HepG2 (cell line): ENCODE measurements around the gene CEL. TPM values are rescaled to one million over a fixed set of nuclear protein-coding genes. Genes with fewer than 3 reads are reported as not detected.

ENCODE experiments used
- ATAC-seq: fragments of 200-7000 bp; cut with Tn5 transposase; 3 replicates; pipeline ENCODE4 v1.9.1; 2020; ENCODE audit warnings: mild to moderate bottlenecking, moderate library complexity
- BruUV-seq: library from RNA; stranded (reverse); fragments of 400-500 nt; replicated peaks from 2 replicates; lab custom pipeline; 2021; lab: Mats Ljungman, UMichigan
- CTCF ChIA-PET: fragments of 300-600 bp; formaldehyde crosslinking; extraction: SDS; loops from one replicate; lab custom pipeline; 2021; ENCODE audit warnings: low total read pairs, inconsistent platforms, low intra/inter-chr PET ratio; lab: Yijun Ruan, JAX
- POLR2A ChIA-PET: fragments of 350-600 bp; sonication (Branson Sonifier 250); formaldehyde crosslinking; loops from one replicate; lab custom pipeline; 2020; ENCODE audit warnings: antibody characterized with exemption, inconsistent platforms; lab: Yijun Ruan, JAX
- DNase-seq: peaks from one replicate; pipeline ENCODE4 v3.0.0-alpha.2; 2015; ENCODE audit warnings: low spot score
- FAIRE-seq: peaks from 3 replicates; lab custom pipeline; 2011; peaks lifted over from hg19 to GRCh38; lab: Jason Lieb, UNC
- H2AFZ ChIP-seq: one replicate; pipeline ENCODE4 v1.6.1; 2011; ENCODE audit warnings: low read length, inconsistent platforms
- H3K27ac ChIP-seq: fragments of 300-600 bp; 3 replicates; pipeline ENCODE4 v1.8.0; 2011; ENCODE audit warnings: mixed run types, mild to moderate bottlenecking, mixed read lengths, low read length, inconsistent platforms; ENCODE audit not compliant: insufficient read depth; ENCODE audit errors: extremely low read length
- H3K27me3 ChIP-seq, 2 experiments: fragments of 200-600 bp in 1 of 2; 2 replicates in 1 of 2; 3 replicates in 1 of 2; pipeline versions ENCODE4 v1.6.0 to v1.8.0; 2011; ENCODE audit warnings: low read length in 2 of 2, mild to moderate bottlenecking in 2 of 2, moderate library complexity in 2 of 2, inconsistent platforms in 1 of 2; ENCODE audit not compliant: insufficient read depth in 2 of 2, control insufficient read depth in 1 of 2
- H3K36me3 ChIP-seq, 2 experiments: fragments of 200-600 bp in 1 of 2; replicated peaks in 1 of 2; 2 replicates in 1 of 2; 3 replicates in 1 of 2; pipeline versions ENCODE4 v1.5.1 to v1.8.0; 2011; ENCODE audit warnings: low read length in 2 of 2, inconsistent platforms in 1 of 2; ENCODE audit not compliant: insufficient read depth in 2 of 2, control insufficient read depth in 1 of 2
- H3K4me1 ChIP-seq: 2 replicates; pipeline ENCODE4 v1.5.1; 2012; ENCODE audit warnings: low read length, inconsistent platforms; ENCODE audit not compliant: insufficient read depth
- H3K4me2 ChIP-seq: 2 replicates; pipeline ENCODE4 v1.6.0; 2011; ENCODE audit warnings: low read depth, low read length, inconsistent platforms
- H3K4me3 ChIP-seq, 3 experiments: fragments of 200-600 bp in 1 of 3; sonication (generic), shearing (Covaris generic) in 1 of 3; replicated peaks in 1 of 3; 2 replicates each; pipeline ENCODE4 v1.5.1; 2011 to 2016; ENCODE audit warnings: low read length in 3 of 3, inconsistent platforms in 2 of 3, low read depth in 2 of 3, mild to moderate bottlenecking in 2 of 3, control low read depth in 1 of 3, mixed read lengths in 1 of 3; ENCODE audit not compliant: insufficient read depth in 1 of 3
- H3K79me2 ChIP-seq: one replicate; pipeline ENCODE4 v1.6.1; 2011; ENCODE audit warnings: low read length, inconsistent platforms; ENCODE audit not compliant: insufficient read depth
- H3K9ac ChIP-seq: 2 replicates; pipeline ENCODE4 v1.6.0; 2011; ENCODE audit warnings: mild to moderate bottlenecking, low read depth, low read length, inconsistent platforms; ENCODE audit not compliant: insufficient read depth
- H3K9me3 ChIP-seq: 2 replicates; pipeline ENCODE4 v1.5.1; 2012; ENCODE audit warnings: mild to moderate bottlenecking, low read length
- H4K20me1 ChIP-seq: 2 replicates; pipeline ENCODE4 v1.6.0; 2011; ENCODE audit warnings: inconsistent platforms, mild to moderate bottlenecking, low read length, moderate library complexity; ENCODE audit not compliant: insufficient read depth
- ATRX ChIP-seq: sonication (generic); formaldehyde crosslinking; IDR thresholded peaks from 2 replicates; pipeline ENCODE4 v1.4.0; 2020; ENCODE audit warnings: missing genetic modification reagents, borderline replicate concordance
- NCOA5 ChIP-seq: sonication (generic); formaldehyde crosslinking; IDR thresholded peaks from 2 replicates; pipeline ENCODE4 v1.4.0; 2020; ENCODE audit warnings: missing genetic modification reagents
- NR2C2 ChIP-seq: sonication (generic); formaldehyde crosslinking; IDR thresholded peaks from 2 replicates; pipeline ENCODE4 v1.4.0; 2020; ENCODE audit warnings: missing genetic modification reagents, mild to moderate bottlenecking, moderate library complexity, borderline replicate concordance
- ZNF607 ChIP-seq: sonication (generic); formaldehyde crosslinking; IDR thresholded peaks from 2 replicates; pipeline ENCODE4 v1.5.1; 2020; ENCODE audit warnings: missing genetic modification reagents, mild to moderate bottlenecking, borderline replicate concordance
- ZNF75D ChIP-seq: sonication (generic); formaldehyde crosslinking; IDR thresholded peaks from 2 replicates; pipeline ENCODE4 v1.8.1; 2023; ENCODE audit warnings: missing genetic modification reagents, mild to moderate bottlenecking, borderline replicate concordance
- ZNF776 ChIP-seq: sonication (generic); formaldehyde crosslinking; IDR thresholded peaks from 2 replicates; pipeline ENCODE4 v1.4.0; 2020; ENCODE audit warnings: mild to moderate bottlenecking, missing genetic modification reagents
- WGBS: methylation state at CpG from one replicate; pipeline ENCODE4 v1.1.6; 2017; ENCODE audit warnings: low lambda C conversion rate; 5-methylcytosine and 5-hydroxymethylcytosine counted together
- in situ Hi-C: cut with HindIII; loops from 2 replicates; pipeline ENCODE4 v1.10.0; 2017; ENCODE audit warnings: low pct_unique_long_range_greater_than_20kb; ENCODE audit not compliant: extremely low pct_ligation_motif_present
- intact Hi-C: fragments of 100-400 bp; cut with micrococcal nuclease; formaldehyde crosslinking; loops from one replicate; pipeline ENCODE4 v1.10.0; 2022; ENCODE audit not compliant: unreplicated experiment
- polyA plus RNA-seq, 8 experiments: library from polyadenylated mRNA; depleted of rRNA in 3 of 8; stranded (reverse) in 7 of 8; unstranded in 1 of 8; fragments of >200 nt; fragmentation: Illumina TruSeq in 4 of 8; extraction: Trizol in 4 of 8; gene quantifications; 2 replicates each; pipeline versions ENCODE4 v1.2.1 to v1.2.3, GENCODE V29; 2011 to 2016; ENCODE audit warnings: low read depth in 4 of 8, missing spikeins in 1 of 8, mixed read lengths in 1 of 8; ENCODE audit not compliant: insufficient read depth in 1 of 8
- total RNA-seq, 5 experiments: library from RNA; depleted of rRNA; stranded (reverse); fragments of >200 nt; fragmentation: Illumina TruSeq; extraction: Trizol; gene quantifications; 2 replicates each; pipeline ENCODE4 v1.2.3, GENCODE V29; 2016; ENCODE audit warnings: low read depth in 1 of 5
- TF ChIP-seq, protein P1 (sequence below): sonication (generic); formaldehyde crosslinking; IDR thresholded peaks from 2 replicates; pipeline ENCODE4 v1.4.0; 2020; ENCODE audit warnings: missing genetic modification reagents; ENCODE audit errors: not compliant biosample characterization
- TF ChIP-seq, protein P2 (sequence below): sonication (generic); formaldehyde crosslinking; IDR thresholded peaks from 2 replicates; pipeline ENCODE4 v1.5.1; 2020; ENCODE audit warnings: missing genetic modification reagents, mild to moderate bottlenecking, borderline replicate concordance
- TF ChIP-seq, protein P3 (sequence below): sonication (generic); formaldehyde crosslinking; IDR thresholded peaks from 2 replicates; pipeline ENCODE4 v1.4.0; 2020; ENCODE audit warnings: mild to moderate bottlenecking, missing genetic modification reagents, borderline replicate concordance
- TF ChIP-seq, protein P4 (sequence below): sonication (generic); formaldehyde crosslinking; IDR thresholded peaks from 2 replicates; pipeline ENCODE4 v1.5.0; 2020; ENCODE audit warnings: missing genetic modification reagents

The CEL gene
- total and polyA plus RNA-seq, 2 of the 13 experiments (the other 11 are each of a cell fraction or from before 2014, with no cell fraction given) = 0.63 to 1.5 TPM

DNA sequence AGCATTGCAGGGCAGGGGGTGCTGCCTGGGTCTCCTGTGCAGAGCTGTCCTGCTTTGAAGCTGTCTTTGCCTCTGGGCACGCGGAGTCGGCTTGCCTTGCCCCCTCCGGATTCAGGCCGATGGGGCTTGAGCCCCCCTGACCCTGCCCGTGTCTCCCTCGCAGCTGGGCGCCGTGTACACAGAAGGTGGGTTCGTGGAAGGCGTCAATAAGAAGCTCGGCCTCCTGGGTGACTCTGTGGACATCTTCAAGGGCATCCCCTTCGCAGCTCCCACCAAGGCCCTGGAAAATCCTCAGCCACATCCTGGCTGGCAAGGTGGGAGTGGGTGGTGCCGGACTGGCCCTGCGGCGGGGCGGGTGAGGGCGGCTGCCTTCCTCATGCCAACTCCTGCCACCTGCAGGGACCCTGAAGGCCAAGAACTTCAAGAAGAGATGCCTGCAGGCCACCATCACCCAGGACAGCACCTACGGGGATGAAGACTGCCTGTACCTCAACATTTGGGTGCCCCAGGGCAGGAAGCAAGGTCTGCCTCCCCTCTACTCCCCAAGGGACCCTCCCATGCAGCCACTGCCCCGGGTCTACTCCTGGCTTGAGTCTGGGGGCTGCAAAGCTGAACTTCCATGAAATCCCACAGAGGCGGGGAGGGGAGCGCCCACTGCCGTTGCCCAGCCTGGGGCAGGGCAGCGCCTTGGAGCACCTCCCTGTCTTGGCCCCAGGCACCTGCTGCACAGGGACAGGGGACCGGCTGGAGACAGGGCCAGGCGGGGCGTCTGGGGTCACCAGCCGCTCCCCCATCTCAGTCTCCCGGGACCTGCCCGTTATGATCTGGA, 2.7 kb downstream of the CEL start:
- H3K4me3 ChIP-seq = no peak overlapping the region
- H4K20me1 ChIP-seq = no peaks in the 10 kb centered on the region
- intact Hi-C loops = no loop called here
- CTCF ChIA-PET = no interaction called here
- DNase-seq (no peak), FAIRE-seq (no peak), ATAC-seq (no peak)
- peaks cover 0 to 1% of the 10 kb centered on the region in 2 experiments; a peak in 1 of 5 replicates for H3K36me3 ChIP-seq
- BruUV-seq = no TSS peak
- POLR2A ChIA-PET = interaction anchor here (1.0 kb wide), 1 partner anchor 34 kb away, joined by 3 read pairs; the partner anchor contains the start of gene GTF3C5
- H3K9ac ChIP-seq = no peak overlapping the region
- TF ChIP-seq ZNF776 (no peak), ATRX (CRISPR knock-in tag) (no peak), NR2C2 (CRISPR knock-in tag) (no peak), ZNF75D (CRISPR knock-in tag) (no peak), NCOA5 (CRISPR knock-in tag) (no peak), ZNF607 (CRISPR knock-in tag) (no peak)
- TF ChIP-seq, protein P1, sequence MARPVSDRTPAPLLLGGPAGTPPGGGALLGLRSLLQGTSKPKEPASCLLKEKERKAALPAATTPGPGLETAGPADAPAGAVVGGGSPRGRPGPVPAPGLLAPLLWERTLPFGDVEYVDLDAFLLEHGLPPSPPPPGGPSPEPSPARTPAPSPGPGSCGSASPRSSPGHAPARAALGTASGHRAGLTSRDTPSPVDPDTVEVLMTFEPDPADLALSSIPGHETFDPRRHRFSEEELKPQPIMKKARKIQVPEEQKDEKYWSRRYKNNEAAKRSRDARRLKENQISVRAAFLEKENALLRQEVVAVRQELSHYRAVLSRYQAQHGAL (CRISPR knock-in tag) = no peak
- TF ChIP-seq, protein P2, sequence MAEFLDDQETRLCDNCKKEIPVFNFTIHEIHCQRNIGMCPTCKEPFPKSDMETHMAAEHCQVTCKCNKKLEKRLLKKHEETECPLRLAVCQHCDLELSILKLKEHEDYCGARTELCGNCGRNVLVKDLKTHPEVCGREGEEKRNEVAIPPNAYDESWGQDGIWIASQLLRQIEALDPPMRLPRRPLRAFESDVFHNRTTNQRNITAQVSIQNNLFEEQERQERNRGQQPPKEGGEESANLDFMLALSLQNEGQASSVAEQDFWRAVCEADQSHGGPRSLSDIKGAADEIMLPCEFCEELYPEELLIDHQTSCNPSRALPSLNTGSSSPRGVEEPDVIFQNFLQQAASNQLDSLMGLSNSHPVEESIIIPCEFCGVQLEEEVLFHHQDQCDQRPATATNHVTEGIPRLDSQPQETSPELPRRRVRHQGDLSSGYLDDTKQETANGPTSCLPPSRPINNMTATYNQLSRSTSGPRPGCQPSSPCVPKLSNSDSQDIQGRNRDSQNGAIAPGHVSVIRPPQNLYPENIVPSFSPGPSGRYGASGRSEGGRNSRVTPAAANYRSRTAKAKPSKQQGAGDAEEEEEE (CRISPR knock-in tag) = no peak
- TF ChIP-seq, protein P3, sequence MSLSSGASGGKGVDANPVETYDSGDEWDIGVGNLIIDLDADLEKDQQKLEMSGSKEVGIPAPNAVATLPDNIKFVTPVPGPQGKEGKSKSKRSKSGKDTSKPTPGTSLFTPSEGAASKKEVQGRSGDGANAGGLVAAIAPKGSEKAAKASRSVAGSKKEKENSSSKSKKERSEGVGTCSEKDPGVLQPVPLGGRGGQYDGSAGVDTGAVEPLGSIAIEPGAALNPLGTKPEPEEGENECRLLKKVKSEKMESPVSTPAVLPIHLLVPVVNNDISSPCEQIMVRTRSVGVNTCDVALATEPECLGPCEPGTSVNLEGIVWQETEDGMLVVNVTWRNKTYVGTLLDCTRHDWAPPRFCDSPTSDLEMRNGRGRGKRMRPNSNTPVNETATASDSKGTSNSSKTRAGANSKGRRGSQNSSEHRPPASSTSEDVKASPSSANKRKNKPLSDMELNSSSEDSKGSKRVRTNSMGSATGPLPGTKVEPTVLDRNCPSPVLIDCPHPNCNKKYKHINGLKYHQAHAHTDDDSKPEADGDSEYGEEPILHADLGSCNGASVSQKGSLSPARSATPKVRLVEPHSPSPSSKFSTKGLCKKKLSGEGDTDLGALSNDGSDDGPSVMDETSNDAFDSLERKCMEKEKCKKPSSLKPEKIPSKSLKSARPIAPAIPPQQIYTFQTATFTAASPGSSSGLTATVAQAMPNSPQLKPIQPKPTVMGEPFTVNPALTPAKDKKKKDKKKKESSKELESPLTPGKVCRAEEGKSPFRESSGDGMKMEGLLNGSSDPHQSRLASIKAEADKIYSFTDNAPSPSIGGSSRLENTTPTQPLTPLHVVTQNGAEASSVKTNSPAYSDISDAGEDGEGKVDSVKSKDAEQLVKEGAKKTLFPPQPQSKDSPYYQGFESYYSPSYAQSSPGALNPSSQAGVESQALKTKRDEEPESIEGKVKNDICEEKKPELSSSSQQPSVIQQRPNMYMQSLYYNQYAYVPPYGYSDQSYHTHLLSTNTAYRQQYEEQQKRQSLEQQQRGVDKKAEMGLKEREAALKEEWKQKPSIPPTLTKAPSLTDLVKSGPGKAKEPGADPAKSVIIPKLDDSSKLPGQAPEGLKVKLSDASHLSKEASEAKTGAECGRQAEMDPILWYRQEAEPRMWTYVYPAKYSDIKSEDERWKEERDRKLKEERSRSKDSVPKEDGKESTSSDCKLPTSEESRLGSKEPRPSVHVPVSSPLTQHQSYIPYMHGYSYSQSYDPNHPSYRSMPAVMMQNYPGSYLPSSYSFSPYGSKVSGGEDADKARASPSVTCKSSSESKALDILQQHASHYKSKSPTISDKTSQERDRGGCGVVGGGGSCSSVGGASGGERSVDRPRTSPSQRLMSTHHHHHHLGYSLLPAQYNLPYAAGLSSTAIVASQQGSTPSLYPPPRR = no peak
- TF ChIP-seq, protein P4, sequence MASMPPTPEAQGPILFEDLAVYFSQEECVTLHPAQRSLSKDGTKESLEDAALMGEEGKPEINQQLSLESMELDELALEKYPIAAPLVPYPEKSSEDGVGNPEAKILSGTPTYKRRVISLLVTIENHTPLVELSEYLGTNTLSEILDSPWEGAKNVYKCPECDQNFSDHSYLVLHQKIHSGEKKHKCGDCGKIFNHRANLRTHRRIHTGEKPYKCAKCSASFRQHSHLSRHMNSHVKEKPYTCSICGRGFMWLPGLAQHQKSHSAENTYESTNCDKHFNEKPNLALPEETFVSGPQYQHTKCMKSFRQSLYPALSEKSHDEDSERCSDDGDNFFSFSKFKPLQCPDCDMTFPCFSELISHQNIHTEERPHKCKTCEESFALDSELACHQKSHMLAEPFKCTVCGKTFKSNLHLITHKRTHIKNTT (CRISPR knock-in tag) = no peak
- H3K4me2 ChIP-seq = no peak overlapping the region
- no peak overlapping the region for H3K27ac ChIP-seq
- H3K27me3 ChIP-seq = no peaks in the 10 kb centered on the region
- H3K79me2 ChIP-seq = no peaks in the 10 kb centered on the region
- no peak overlapping the region for H2AFZ ChIP-seq
- H3K4me1 ChIP-seq = peaks cover 25% of the 10 kb centered on the region
- 93% methylated on average over 17 of the region's 30 CpGs for WGBS
- no peaks in the 10 kb centered on the region for H3K9me3 ChIP-seq
- in situ Hi-C loops = no loop called here
